WTC11 (cell line): Measurements from ENCODE around the gene PTPRN2. TPM values are rescaled to one million over a fixed set of nuclear protein-coding genes. Genes with fewer than 3 reads are reported as not detected.

Experiments
- ATAC-seq: fragments of 200-7000 bp; cut with Tn5 transposase; 2 replicates; pipeline ENCODE4 v1.10.0; 2021; ENCODE audit warnings: mild to moderate bottlenecking, moderate library complexity
- CTCF ChIA-PET: fragments of 300-600 bp; sonication (Branson Sonifier 250); formaldehyde crosslinking; loops from one replicate; lab custom pipeline; 2021; ENCODE audit warnings: antibody characterized with exemption; lab: Charles Lee
- POLR2A ChIA-PET: fragments of 350-600 bp; sonication (Branson Sonifier 250); formaldehyde crosslinking; loops from one replicate; lab custom pipeline; 2021; ENCODE audit warnings: antibody characterized with exemption; lab: Charles Lee
- DNase-seq: peaks from one replicate; pipeline ENCODE4 v3.0.0; 2021; ENCODE audit warnings: low spot score
- H3K27ac Mint-ChIP-seq: 2 replicates; pipeline ENCODE4 v1.8.0; 2021; ENCODE audit warnings: mixed read lengths
- H3K27me3 Mint-ChIP-seq: 2 replicates; pipeline ENCODE4 v1.8.0; 2021; ENCODE audit warnings: low read depth, mild to moderate bottlenecking, moderate library complexity, mixed read lengths
- H3K36me3 Mint-ChIP-seq: 2 replicates; pipeline ENCODE4 v1.8.0; 2021; ENCODE audit warnings: mixed read lengths
- H3K4me1 Mint-ChIP-seq: 2 replicates; pipeline ENCODE4 v1.8.0; 2022; ENCODE audit warnings: mixed read lengths
- H3K4me3 Mint-ChIP-seq: 2 replicates; pipeline ENCODE4 v1.8.0; 2021; ENCODE audit warnings: mild to moderate bottlenecking, moderate library complexity, mixed read lengths
- H3K9me3 Mint-ChIP-seq: 2 replicates; pipeline ENCODE4 v1.8.0; 2021; ENCODE audit warnings: mixed read lengths
- AFF4 ChIP-seq: sonication (generic); formaldehyde crosslinking; IDR thresholded peaks from 2 replicates; pipeline ENCODE4 v1.8.1; 2023; ENCODE audit warnings: mild to moderate bottlenecking, missing genetic modification reagents, borderline replicate concordance
- CBFB ChIP-seq: sonication (generic); formaldehyde crosslinking; IDR thresholded peaks from 2 replicates; pipeline ENCODE4 v1.8.1; 2022; ENCODE audit warnings: mild to moderate bottlenecking, low read depth, missing genetic modification reagents
- CREB1 ChIP-seq: sonication (generic); formaldehyde crosslinking; IDR thresholded peaks from 2 replicates; pipeline ENCODE4 v1.8.0; 2023; ENCODE audit warnings: mild to moderate bottlenecking, missing genetic modification reagents
- ELF4 ChIP-seq: sonication (generic); formaldehyde crosslinking; IDR thresholded peaks from 2 replicates; pipeline ENCODE4 v1.8.1; 2022; ENCODE audit warnings: low read depth, mild to moderate bottlenecking, moderate library complexity, missing genetic modification reagents
- ETV6 ChIP-seq: sonication (generic); formaldehyde crosslinking; IDR thresholded peaks from 2 replicates; pipeline ENCODE4 v1.8.1; 2022; ENCODE audit warnings: mild to moderate bottlenecking, missing genetic modification reagents
- GABPB1 ChIP-seq: sonication (generic); formaldehyde crosslinking; IDR thresholded peaks from 2 replicates; pipeline ENCODE4 v1.8.1; 2023; ENCODE audit warnings: mild to moderate bottlenecking, missing genetic modification reagents
- MLX ChIP-seq: sonication (generic); formaldehyde crosslinking; IDR thresholded peaks from 2 replicates; pipeline ENCODE4 v1.8.1; 2023; ENCODE audit warnings: mild to moderate bottlenecking, missing genetic modification reagents, moderate library complexity
- SMAD4 ChIP-seq: sonication (generic); formaldehyde crosslinking; IDR thresholded peaks from 2 replicates; pipeline ENCODE4 v1.8.0; 2022; ENCODE audit warnings: mild to moderate bottlenecking, missing genetic modification reagents
- SP1 ChIP-seq: sonication (generic); formaldehyde crosslinking; conservative IDR thresholded peaks from 2 replicates; pipeline ENCODE4 v1.8.1; 2022; ENCODE audit warnings: missing genetic modification reagents
- USF2 ChIP-seq: sonication (generic); formaldehyde crosslinking; IDR thresholded peaks from 2 replicates; pipeline ENCODE4 v1.8.1; 2023; ENCODE audit warnings: mild to moderate bottlenecking, missing genetic modification reagents, moderate library complexity
- ZBTB21 ChIP-seq: sonication (generic); formaldehyde crosslinking; IDR thresholded peaks from 2 replicates; pipeline ENCODE4 v1.8.1; 2023; ENCODE audit warnings: mild to moderate bottlenecking, missing genetic modification reagents, borderline replicate concordance
- ZNF232 ChIP-seq: sonication (generic); formaldehyde crosslinking; IDR thresholded peaks from 2 replicates; pipeline ENCODE4 v1.8.0; 2022; ENCODE audit warnings: mild to moderate bottlenecking, missing genetic modification reagents
- ZNF281 ChIP-seq: sonication (generic); formaldehyde crosslinking; IDR thresholded peaks from 2 replicates; pipeline ENCODE4 v1.8.0; 2023; ENCODE audit warnings: mild to moderate bottlenecking, missing genetic modification reagents
- total RNA-seq: library from RNA; stranded (reverse); gene quantifications from 3 replicates; pipeline ENCODE4 v1.2.3, GENCODE V29; 2021
- TF ChIP-seq, protein P1 (sequence below): sonication (generic); formaldehyde crosslinking; IDR thresholded peaks from 2 replicates; pipeline ENCODE4 v1.8.0; 2022; ENCODE audit warnings: mild to moderate bottlenecking, missing genetic modification reagents

The PTPRN2 gene
- total RNA-seq, 1 experiment from 2014 or later, result 4.7 TPM

GRCh38 chr7:157841773-157842370 is 745.8 kb downstream of the PTPRN2 start:
- H3K4me1 Mint-ChIP-seq, result peaks cover 21% of the 10 kb centered on the region
- peaks cover 20% of the 10 kb centered on the region for H3K9me3 Mint-ChIP-seq
- H3K27ac Mint-ChIP-seq, result no peak overlapping the region
- peaks cover 19% of the 10 kb centered on the region for H3K36me3 Mint-ChIP-seq
- TF ChIP-seq USF2 (CRISPR knock-in tag) (0 out of 2 replicates have a peak, but pooled peaks have one; percentile 26), SP1 (no peak)
- TF ChIP-seq, all 79 proteins: peak for 1
- POLR2A ChIA-PET, result no interaction called here
- peak; percentile 52 for ATAC-seq
- no peak for DNase-seq
- CTCF ChIA-PET, result no interaction called here
- Mint-ChIP-seq H3K27me3 (0 out of 2 replicates have a peak, but pooled peaks cover 2% of the 10 kb centered on the region), H3K4me3 (no peak overlapping the region)

DNA sequence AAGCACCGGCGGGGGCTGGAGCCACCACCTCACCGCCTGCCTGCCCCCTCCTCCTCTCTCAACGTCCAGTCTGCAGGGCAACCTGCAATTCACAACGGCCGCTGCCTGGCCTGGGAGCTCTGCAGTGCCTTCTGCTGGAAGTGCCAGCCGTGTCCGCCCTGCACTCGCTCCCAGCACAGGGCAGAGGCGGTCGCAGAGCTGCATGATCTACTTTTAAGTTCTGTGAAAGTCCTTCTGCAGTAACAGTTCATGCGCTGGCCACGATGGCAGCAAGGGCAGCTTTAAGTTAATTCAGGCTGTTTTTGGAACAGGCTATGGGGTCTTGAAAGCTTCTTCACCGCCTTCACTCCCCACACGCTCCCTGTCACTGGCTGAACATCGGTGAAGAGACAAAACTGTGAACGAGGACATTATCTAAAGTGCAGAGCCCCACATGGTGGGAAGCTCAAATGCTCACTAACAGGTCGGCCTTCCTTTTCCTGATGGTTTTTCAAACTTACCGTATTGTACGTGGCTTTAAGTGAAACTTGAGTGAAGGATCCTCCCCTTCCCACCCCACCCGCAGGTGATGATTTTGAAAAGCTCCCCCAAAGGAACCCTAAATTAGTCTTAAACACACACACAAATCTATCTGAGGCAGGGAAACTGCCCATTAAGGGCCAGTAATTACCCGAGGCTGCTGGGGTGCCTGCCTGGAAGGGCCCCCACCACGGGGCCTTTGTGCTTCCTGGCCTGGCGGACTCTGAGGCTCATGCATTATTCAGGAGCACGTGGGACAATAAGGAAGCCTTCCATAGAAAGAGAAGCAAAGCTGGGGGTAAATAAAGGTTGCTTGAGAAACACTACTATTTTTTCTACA is 746.5 kb downstream of the PTPRN2 start:
- H3K9me3 Mint-ChIP-seq, result peaks cover 25% of the 10 kb centered on the region
- peak; percentile 35 for DNase-seq
- peak overlapping the region; percentile 83; the same call in 1 of the 2 replicates for H3K27ac Mint-ChIP-seq
- H3K4me1 Mint-ChIP-seq, result peaks cover 21% of the 10 kb centered on the region
- no peak overlapping the region for H3K4me3 Mint-ChIP-seq
- ChIA-PET POLR2A (no interaction called here), CTCF (no interaction called here)
- TF ChIP-seq ETV6 (CRISPR knock-in tag) (0 out of 2 replicates have a peak, but pooled peaks have one; percentile 28), ELF4 (no peak)
- peaks cover 19% of the 10 kb centered on the region for H3K36me3 Mint-ChIP-seq
- H3K27me3 Mint-ChIP-seq, result 0 out of 2 replicates have a peak, but pooled peaks cover 2% of the 10 kb centered on the region
- peak; percentile 77 for ATAC-seq

DNA sequence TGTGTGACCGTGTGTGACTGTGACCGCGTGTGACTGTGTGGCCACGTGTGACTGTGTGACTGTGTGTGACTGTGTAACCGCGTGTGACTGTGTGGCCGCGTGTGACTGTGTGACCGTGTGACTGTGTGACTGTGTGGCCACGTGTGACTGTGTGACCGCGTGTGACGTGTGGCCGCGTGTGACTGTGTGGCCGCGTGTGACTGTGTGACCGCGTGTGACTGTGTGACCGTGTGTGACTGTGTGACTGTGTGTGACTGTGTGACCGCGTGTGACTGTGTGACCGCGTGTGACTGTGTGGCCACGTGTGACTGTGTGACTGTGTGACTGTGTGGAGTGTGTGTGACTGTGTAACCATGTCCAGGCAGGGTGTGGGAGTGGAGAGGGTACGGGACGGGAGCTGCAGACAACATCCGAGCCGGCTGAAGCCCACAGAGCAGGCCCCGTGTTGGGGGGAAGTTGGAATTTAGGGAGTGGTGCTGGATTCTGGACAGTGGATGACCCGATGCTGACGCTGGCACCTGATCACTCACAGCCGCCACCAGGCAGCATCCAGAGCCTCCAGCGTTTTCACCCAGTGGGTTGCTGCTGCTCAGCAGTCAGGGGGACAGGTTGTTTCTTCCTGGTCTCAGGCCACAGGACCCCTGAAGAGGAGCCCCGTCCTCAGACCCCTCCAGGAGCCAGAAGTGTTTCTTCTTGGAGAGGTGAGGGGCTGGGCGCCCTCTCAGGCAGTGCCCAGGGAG is 747.3 kb downstream of the PTPRN2 start:
- DNase-seq, result no peak

More for the DNA sequence above, 747.3 kb downstream of the PTPRN2 start:
- Mint-ChIP-seq H3K4me3 (no peak overlapping the region), H3K36me3 (peaks cover 19% of the 10 kb centered on the region), H3K9me3 (peaks cover 27% of the 10 kb centered on the region), H3K27me3 (0 out of 2 replicates have a peak, but pooled peaks cover 2% of the 10 kb centered on the region), H3K4me1 (peaks cover 27% of the 10 kb centered on the region), H3K27ac (no peak overlapping the region)
- ChIA-PET POLR2A (no interaction called here), CTCF (no interaction called here)
- no peak for TF ChIP-seq ZNF281
- no peak for TF ChIP-seq CREB1 (CRISPR knock-in tag)
- TF ChIP-seq, protein P1, sequence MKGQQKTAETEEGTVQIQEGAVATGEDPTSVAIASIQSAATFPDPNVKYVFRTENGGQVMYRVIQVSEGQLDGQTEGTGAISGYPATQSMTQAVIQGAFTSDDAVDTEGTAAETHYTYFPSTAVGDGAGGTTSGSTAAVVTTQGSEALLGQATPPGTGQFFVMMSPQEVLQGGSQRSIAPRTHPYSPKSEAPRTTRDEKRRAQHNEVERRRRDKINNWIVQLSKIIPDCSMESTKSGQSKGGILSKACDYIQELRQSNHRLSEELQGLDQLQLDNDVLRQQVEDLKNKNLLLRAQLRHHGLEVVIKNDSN (CRISPR knock-in tag), result no peak
- TF ChIP-seq AFF4, result no peak
- TF ChIP-seq ZNF232 (CRISPR knock-in tag), result no peak
- TF ChIP-seq ZBTB21 (CRISPR knock-in tag), result no peak
- TF ChIP-seq CBFB (CRISPR knock-in tag), result no peak
- TF ChIP-seq GABPB1 (CRISPR knock-in tag), result no peak
- no peak for TF ChIP-seq MLX
- no peak for TF ChIP-seq SMAD4 (CRISPR knock-in tag)
- no peak for TF ChIP-seq SP1
- ATAC-seq, result no peak
